Natural killer cell (primary cell): ENCODE data around the gene FNDC3B. TPM values are rescaled to one million over a fixed set of nuclear protein-coding genes. Genes with fewer than 3 reads are reported as not detected.

Experiments used
- ATAC-seq, 3 donors: fragments of 150-1000 bp in 2 of 3; fragments of 200-7000 bp in 1 of 3; cut with Tn5 transposase; 1 replicate in 1 of 3; 2 replicates in 2 of 3; pipeline ENCODE4 v1.10.0; 2021; ENCODE audit warnings: mild to moderate bottlenecking in 2 of 3, moderate library complexity in 2 of 3
- DNase-seq, 2 donors: peaks; one replicate each; pipeline versions ENCODE4 v3.0.0 to v3.0.0-alpha.2; 2013 to 2021; ENCODE audit warnings: mixed read lengths in 1 of 2
- H3K27ac ChIP-seq: one replicate; pipeline ENCODE4 v1.5.1; 2013; ENCODE audit warnings: mild to moderate bottlenecking, low read length
- H3K27me3 ChIP-seq: one replicate; pipeline ENCODE4 v1.6.1; 2013; ENCODE audit warnings: low read length; ENCODE audit not compliant: control insufficient read depth, insufficient read depth
- H3K36me3 ChIP-seq: one replicate; pipeline ENCODE4 v1.6.1; 2013; ENCODE audit warnings: low read length; ENCODE audit not compliant: control insufficient read depth, insufficient read depth
- H3K4me1 ChIP-seq: one replicate; pipeline ENCODE4 v1.6.1; 2013; ENCODE audit warnings: low read length; ENCODE audit not compliant: control insufficient read depth, insufficient read depth
- H3K4me3 ChIP-seq: one replicate; pipeline ENCODE4 v1.5.1; 2013; ENCODE audit warnings: low read length
- H3K9me3 ChIP-seq: one replicate; pipeline ENCODE4 v1.6.1; 2013; ENCODE audit warnings: low read length; ENCODE audit not compliant: control insufficient read depth, insufficient read depth
- H3K27ac Mint-ChIP-seq, 2 donors: one replicate each; pipeline ENCODE4 v1.8.0; 2022; ENCODE audit warnings: mild to moderate bottlenecking in 2 of 2, mixed read lengths in 2 of 2, moderate library complexity in 1 of 2
- H3K27me3 Mint-ChIP-seq, 2 donors: one replicate each; pipeline ENCODE4 v1.8.0; 2022; ENCODE audit warnings: low read depth in 2 of 2, mixed read lengths in 2 of 2
- H3K36me3 Mint-ChIP-seq: one replicate; pipeline ENCODE4 v1.8.0; 2022; ENCODE audit warnings: mixed read lengths
- H3K4me1 Mint-ChIP-seq, 2 donors: one replicate each; pipeline ENCODE4 v1.8.0; 2022; ENCODE audit warnings: mixed read lengths in 2 of 2
- H3K4me3 Mint-ChIP-seq: one replicate; pipeline ENCODE4 v1.8.0; 2022; ENCODE audit warnings: mild to moderate bottlenecking, moderate library complexity, mixed read lengths
- H3K9me3 Mint-ChIP-seq, 2 donors: one replicate each; pipeline ENCODE4 v1.8.0; 2022; ENCODE audit warnings: mixed read lengths in 2 of 2
- WGBS: methylation state at CpG from one replicate; pipeline ENCODE4 v1.1.7; 2013; ENCODE audit warnings: missing lambda C conversion rate; ENCODE audit not compliant: insufficient coverage; 5-methylcytosine and 5-hydroxymethylcytosine counted together
- intact Hi-C: fragments of 100-400 bp; cut with micrococcal nuclease; formaldehyde crosslinking; loops from one replicate; pipeline ENCODE4 v1.14.2; 2022
- total RNA-seq, 4 donors: library from RNA; stranded (reverse); fragments of 120-200 nt in 1 of 4; gene quantifications; one replicate each; pipeline versions ENCODE4 v1.2.3 to v1.2.4, GENCODE V29; 2013 to 2022
- TF ChIP-seq, protein P1 (sequence below): fragments of 200-600 bp; IDR thresholded peaks from one replicate; pipeline ENCODE4 v1.8.0; 2022; ENCODE audit warnings: antibody characterized with exemption

Gene FNDC3B
- total RNA-seq, 3 donors from 2014 or later (not counting 1 experiment from before 2014, with no cell fraction given) = 154 to 214 (median 206) TPM

DNA sequence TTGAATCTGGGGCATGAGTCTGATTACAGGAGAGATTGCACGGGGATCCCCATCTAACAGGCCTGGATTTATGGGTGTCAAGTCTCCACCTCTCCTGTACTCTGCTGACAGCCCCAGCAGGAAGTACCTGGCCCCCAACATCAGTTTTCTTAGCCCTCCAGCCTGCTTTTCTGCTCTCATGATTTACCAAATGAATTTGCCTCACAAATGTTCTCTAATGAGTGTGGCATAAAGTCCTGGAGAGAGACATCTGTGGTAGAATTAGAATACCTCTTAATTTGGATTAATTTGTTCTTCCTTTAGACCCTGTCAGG, 60.1 kb downstream of the FNDC3B start:
- no peaks in the 10 kb centered on the region for H3K27me3 ChIP-seq
- Mint-ChIP-seq H3K36me3 (no peaks in the 10 kb centered on the region), H3K27ac (peak overlapping the region; percentile 67 to 92), H3K4me1 (peaks cover 76 to 82% of the 10 kb centered on the region in 2 donors), H3K27me3 (no peaks in the 10 kb centered on the region), H3K9me3 (no peaks in the 10 kb centered on the region), H3K4me3 (peak overlapping the region; percentile 58)
- DNase-seq (peak in 1 of 2 donors; percentile 15), ATAC-seq (no peak)
- WGBS = 38% methylated on average over 1 of the region's 1 CpG
- H3K36me3 ChIP-seq = no peaks in the 10 kb centered on the region
- TF ChIP-seq, protein P1, sequence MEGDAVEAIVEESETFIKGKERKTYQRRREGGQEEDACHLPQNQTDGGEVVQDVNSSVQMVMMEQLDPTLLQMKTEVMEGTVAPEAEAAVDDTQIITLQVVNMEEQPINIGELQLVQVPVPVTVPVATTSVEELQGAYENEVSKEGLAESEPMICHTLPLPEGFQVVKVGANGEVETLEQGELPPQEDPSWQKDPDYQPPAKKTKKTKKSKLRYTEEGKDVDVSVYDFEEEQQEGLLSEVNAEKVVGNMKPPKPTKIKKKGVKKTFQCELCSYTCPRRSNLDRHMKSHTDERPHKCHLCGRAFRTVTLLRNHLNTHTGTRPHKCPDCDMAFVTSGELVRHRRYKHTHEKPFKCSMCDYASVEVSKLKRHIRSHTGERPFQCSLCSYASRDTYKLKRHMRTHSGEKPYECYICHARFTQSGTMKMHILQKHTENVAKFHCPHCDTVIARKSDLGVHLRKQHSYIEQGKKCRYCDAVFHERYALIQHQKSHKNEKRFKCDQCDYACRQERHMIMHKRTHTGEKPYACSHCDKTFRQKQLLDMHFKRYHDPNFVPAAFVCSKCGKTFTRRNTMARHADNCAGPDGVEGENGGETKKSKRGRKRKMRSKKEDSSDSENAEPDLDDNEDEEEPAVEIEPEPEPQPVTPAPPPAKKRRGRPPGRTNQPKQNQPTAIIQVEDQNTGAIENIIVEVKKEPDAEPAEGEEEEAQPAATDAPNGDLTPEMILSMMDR = no peak
- intact Hi-C loops = loop anchor here (5.0 kb wide), 2 partner anchors 33 to 37 kb away; no protein-coding TSS in a partner anchor
- peaks cover 25% of the 10 kb centered on the region for H3K4me1 ChIP-seq
- H3K4me3 ChIP-seq = no peak overlapping the region
- H3K9me3 ChIP-seq = no peaks in the 10 kb centered on the region
- H3K27ac ChIP-seq = no peak overlapping the region

DNA sequence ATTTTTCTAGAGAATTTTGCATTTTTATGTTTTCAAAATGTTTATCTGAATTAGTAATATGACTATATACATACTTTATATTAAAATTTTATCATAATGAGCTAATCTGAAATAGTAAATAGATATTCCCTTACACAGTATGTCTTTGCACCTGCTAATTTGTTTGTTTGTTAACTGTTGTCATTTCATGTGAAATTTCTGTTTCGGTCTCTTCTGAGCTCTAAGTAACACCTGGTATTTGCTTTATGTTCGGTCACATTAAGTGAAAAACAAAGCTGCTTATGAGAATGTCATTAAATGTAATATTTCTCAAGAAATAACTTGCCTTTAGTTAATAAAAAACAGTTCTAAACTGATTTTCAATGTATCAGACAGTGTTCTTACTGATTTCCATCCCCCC, 61.1 kb downstream of the FNDC3B start:
- peak overlapping the region in 1 of 2 donors; percentile 98 for H3K27ac Mint-ChIP-seq
- H3K4me3 ChIP-seq = no peak overlapping the region
- H3K27me3 Mint-ChIP-seq = no peaks in the 10 kb centered on the region
- DNase-seq (no peak), ATAC-seq (no peak)
- H3K9me3 Mint-ChIP-seq = no peaks in the 10 kb centered on the region
- H3K27ac ChIP-seq = no peak overlapping the region
- H3K4me3 Mint-ChIP-seq = no peak overlapping the region
- intact Hi-C loops = loop anchor here (10.0 kb wide), 1 partner anchor 114 kb away; no protein-coding TSS in a partner anchor
- TF ChIP-seq, protein P1 = no peak
- no peaks in the 10 kb centered on the region for H3K27me3 ChIP-seq
- peaks cover 22% of the 10 kb centered on the region for H3K4me1 ChIP-seq
- H3K36me3 Mint-ChIP-seq = no peaks in the 10 kb centered on the region
- no peaks in the 10 kb centered on the region for H3K9me3 ChIP-seq
- H3K36me3 ChIP-seq = no peaks in the 10 kb centered on the region
- peaks cover 73 to 79% of the 10 kb centered on the region in 2 donors for H3K4me1 Mint-ChIP-seq
- WGBS = 100% methylated on average over 1 of the region's 2 CpGs

DNA sequence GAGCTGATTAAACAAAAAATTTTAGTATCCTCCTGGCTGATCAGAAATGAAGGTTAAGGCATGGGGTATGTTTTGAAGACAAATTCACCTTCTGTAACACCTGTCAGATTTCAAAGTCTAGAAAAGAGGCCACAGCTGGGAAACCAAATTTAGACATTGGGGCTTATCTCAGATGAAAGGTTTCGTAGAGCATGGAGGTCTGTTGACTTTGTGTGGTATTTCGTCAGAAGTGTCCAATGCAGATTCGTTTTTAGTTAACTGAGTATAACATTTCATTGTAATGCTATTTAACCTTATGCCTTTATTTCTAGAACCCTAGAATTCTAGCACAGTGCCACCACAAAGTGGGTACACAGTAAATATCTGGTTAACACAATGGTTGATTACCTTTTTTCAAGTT, 61.7 kb downstream of the FNDC3B start:
- DNase-seq = no peak

More for the DNA sequence above, 61.7 kb downstream of the FNDC3B start:
- H3K9me3 Mint-ChIP-seq = no peaks in the 10 kb centered on the region
- no peak for ATAC-seq
- Histone ChIP-seq H3K27me3 (no peaks in the 10 kb centered on the region), H3K9me3 (no peaks in the 10 kb centered on the region), H3K4me1 (peaks cover 26% of the 10 kb centered on the region), H3K27ac (no peak overlapping the region), H3K4me3 (no peak overlapping the region), H3K36me3 (no peaks in the 10 kb centered on the region)
- H3K4me1 Mint-ChIP-seq = peaks cover 74 to 79% of the 10 kb centered on the region in 2 donors
- peak overlapping the region; percentile 89 to 98 for H3K27ac Mint-ChIP-seq
- H3K36me3 Mint-ChIP-seq = no peaks in the 10 kb centered on the region
- H3K4me3 Mint-ChIP-seq = no peak overlapping the region
- intact Hi-C loops = loop anchor here (10.0 kb wide), 1 partner anchor 114 kb away; no protein-coding TSS in a partner anchor
- 50% methylated on average over 1 of the region's 3 CpGs for WGBS
- no peaks in the 10 kb centered on the region for H3K27me3 Mint-ChIP-seq
- TF ChIP-seq, protein P1 = no peak
